GM15510 (cell line): ENCODE measurements around the gene CEP131.

Source experiments
- POLR2A ChIP-seq: IDR thresholded peaks from 3 replicates; pipeline ENCODE4 v1.6.1; 2011; ENCODE audit warnings: borderline replicate concordance; ENCODE audit not compliant: insufficient read length; ENCODE audit errors: extremely low read depth

CEP131 gene

GRCh38 chr17:81140018-81140417 is 82.7 kb downstream of the CEP131 start:
- no peak for TF ChIP-seq POLR2A
